ENCODE data around the gene ESPN. TPM values are rescaled to one million over a fixed set of nuclear protein-coding genes. Genes with fewer than 3 reads are reported as not detected.
A peak's percentile ranks its signal among the peaks of the same experiment; 100 is the strongest.
"Not testable (repeated sequence)": the region's sequence is repeated elsewhere in the genome, so short reads cannot be mapped to it uniquely, and the experiment has no call there.

Gene ESPN
- total RNA-seq, 2 donors from 2014 or later, result 74.3 to 98.0 TPM

DNA sequence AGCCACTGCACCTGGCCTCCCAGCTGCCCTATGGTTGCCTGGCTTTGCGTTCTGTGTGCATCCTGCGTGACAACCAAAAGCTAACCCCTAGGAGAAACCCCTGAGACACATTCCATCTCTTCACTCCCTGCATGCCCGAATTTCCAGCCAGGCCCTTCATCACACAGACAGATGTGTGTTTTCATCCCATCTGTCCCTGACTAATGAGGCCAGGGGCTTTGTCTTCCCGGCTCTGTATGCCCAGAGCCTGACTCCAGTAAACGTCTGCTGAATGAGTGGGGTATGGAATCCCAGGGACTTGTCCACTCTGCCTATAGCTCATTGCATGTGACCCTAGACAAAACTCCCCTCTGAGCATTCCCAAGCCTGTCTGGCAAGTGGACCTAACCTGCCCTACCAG lies 9.6 kb downstream of the ESPN start:
- Histone ChIP-seq H3K4me3 (no peak overlapping the region), H3K36me3 (no peaks in the 10 kb centered on the region), H3K27me3 (no peaks in the 10 kb centered on the region), H3K9ac (ENCODE audit: low read depth in 2 of 2, low read length in 2 of 2) (no peak overlapping the region), H3K27ac (no peak overlapping the region), H3K4me1 (no peaks in the 10 kb centered on the region), H3K9me3 (no peaks in the 10 kb centered on the region)
- no peak for DNase-seq
- TF ChIP-seq, protein P1, sequence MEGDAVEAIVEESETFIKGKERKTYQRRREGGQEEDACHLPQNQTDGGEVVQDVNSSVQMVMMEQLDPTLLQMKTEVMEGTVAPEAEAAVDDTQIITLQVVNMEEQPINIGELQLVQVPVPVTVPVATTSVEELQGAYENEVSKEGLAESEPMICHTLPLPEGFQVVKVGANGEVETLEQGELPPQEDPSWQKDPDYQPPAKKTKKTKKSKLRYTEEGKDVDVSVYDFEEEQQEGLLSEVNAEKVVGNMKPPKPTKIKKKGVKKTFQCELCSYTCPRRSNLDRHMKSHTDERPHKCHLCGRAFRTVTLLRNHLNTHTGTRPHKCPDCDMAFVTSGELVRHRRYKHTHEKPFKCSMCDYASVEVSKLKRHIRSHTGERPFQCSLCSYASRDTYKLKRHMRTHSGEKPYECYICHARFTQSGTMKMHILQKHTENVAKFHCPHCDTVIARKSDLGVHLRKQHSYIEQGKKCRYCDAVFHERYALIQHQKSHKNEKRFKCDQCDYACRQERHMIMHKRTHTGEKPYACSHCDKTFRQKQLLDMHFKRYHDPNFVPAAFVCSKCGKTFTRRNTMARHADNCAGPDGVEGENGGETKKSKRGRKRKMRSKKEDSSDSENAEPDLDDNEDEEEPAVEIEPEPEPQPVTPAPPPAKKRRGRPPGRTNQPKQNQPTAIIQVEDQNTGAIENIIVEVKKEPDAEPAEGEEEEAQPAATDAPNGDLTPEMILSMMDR (IDR thresholded peaks at IDR 0.05), result no peak
- intact Hi-C loops (cut with DNase I), result no loop called here

DNA sequence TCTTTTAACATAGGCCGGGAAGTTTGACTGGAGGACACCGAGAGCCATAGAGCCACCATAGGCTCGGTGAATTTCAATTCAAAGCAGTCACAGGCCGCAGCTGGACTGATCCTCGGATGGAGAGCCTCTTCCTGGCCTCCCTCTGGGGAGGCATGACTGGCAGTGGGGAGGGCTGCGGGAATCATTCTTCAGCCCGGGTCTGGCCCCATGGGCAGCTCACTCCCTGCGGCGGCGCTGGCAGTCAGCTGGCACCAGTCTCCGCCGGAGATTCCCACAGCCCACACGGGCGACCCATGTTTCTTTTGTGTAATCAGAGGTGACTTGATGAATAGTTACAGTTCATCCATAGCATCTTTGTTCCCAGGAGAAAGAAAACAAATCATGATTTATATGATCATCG lies 10.6 kb downstream of the ESPN start:
- no peaks in the 10 kb centered on the region for H3K27me3 ChIP-seq
- no peak for DNase-seq
- no peaks in the 10 kb centered on the region for H3K36me3 ChIP-seq
- H3K9me3 ChIP-seq, result no peaks in the 10 kb centered on the region
- no peak overlapping the region for H3K27ac ChIP-seq
- TF ChIP-seq, protein P1 (IDR thresholded peaks at IDR 0.05), result no peak
- no peak overlapping the region for H3K9ac ChIP-seq (ENCODE audit: low read depth in 2 of 2, low read length in 2 of 2)
- H3K4me1 ChIP-seq, result no peaks in the 10 kb centered on the region
- H3K4me3 ChIP-seq, result no peak overlapping the region
- intact Hi-C loops (cut with DNase I), result no loop called here

DNA sequence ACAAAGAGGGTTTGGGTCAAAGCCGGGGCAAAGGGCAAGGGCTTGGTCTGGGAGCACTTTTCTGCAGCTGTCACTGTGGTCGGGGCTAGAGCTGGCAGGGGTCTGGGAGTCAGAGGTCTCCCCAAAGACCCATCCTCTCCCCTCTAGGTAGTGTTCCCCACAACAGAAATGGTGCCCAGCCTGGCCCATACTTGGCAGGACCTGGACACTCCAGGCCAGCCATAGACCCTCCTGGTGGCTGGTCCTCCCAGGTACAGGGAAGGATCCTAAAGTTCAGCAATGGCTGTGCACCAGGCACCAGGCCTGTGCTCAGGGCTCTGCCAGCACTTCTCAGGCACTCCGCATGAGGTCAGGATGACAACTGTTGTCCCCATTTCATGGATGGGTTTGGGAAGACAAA lies 11.0 kb downstream of the ESPN start:
- intact Hi-C loops (cut with DNase I), result no loop called here
- H3K4me1 ChIP-seq, result no peaks in the 10 kb centered on the region
- H3K36me3 ChIP-seq, result no peaks in the 10 kb centered on the region
- TF ChIP-seq, protein P1 (IDR thresholded peaks at IDR 0.05), result no peak
- H3K9me3 ChIP-seq, result no peaks in the 10 kb centered on the region
- no peaks in the 10 kb centered on the region for H3K27me3 ChIP-seq
- no peak overlapping the region for H3K4me3 ChIP-seq
- DNase-seq, result no peak
- no peak overlapping the region for H3K9ac ChIP-seq (ENCODE audit: low read depth in 2 of 2, low read length in 2 of 2)
- H3K27ac ChIP-seq, result no peak overlapping the region

DNA sequence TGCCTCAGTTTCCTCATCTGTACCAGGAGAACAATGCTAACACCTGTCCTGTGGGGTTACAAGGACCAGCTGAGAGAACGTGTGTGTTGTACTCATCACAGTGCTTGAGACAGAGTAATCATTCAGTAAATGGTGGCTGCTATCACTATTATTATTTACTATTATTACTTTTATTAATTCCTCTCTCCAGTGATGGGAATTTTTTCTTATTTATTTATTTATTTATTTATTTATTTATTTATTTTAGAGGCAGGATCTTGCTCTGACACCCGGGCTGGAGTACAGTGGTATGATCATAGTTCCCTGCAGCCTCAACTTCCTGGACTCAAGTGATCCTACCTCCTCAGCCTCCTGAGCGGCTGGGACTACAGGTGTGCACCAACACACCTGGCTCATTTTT lies 11.7 kb downstream of the ESPN start:
- H3K27me3 ChIP-seq; H3K27ac ChIP-seq; H3K9me3 ChIP-seq; H3K36me3 ChIP-seq; H3K9ac ChIP-seq (ENCODE audit: low read depth in 2 of 2, low read length in 2 of 2); DNase-seq; H3K4me1 ChIP-seq; H3K4me3 ChIP-seq; intact Hi-C loops (cut with DNase I): not testable (repeated sequence)

DNA sequence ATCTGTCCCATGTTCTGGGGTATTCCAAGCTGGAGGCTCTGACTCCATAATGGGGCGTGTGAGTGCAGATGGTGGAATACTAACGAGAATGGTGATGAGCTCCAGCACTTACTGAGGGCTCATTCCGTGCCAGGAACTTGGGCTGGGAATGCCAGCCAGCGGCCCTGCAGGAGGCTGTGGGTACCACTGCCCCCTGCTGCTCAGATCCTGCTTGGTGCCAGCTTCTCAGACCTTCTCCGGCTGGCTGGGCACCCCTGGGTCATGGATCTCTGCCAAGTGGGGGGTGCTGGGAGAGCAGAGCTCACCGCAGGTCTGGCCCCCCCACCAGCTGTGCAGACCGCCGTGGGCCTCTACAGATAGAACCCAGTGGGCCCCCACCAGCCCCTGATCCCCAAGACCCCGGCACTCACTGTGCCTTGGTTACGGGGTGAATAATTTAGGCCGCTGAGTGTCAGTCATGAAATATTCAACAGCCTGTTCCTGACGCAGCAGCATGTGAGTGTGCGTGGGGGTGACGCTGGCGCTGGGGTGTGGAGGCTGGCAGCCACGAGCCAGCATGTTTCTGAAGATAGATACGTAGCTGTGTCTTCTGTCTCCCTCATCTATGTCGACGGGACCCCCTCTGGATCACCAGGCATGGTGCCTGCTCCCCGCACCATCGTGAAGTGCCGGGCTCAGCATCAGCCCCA lies 12.6 kb downstream of the ESPN start:
- H3K4me1 ChIP-seq; H3K36me3 ChIP-seq; H3K27ac ChIP-seq; H3K4me3 ChIP-seq; H3K9me3 ChIP-seq; intact Hi-C loops (cut with DNase I); H3K27me3 ChIP-seq; H3K9ac ChIP-seq (ENCODE audit: low read depth in 2 of 2, low read length in 2 of 2); DNase-seq: not testable (repeated sequence)

DNA sequence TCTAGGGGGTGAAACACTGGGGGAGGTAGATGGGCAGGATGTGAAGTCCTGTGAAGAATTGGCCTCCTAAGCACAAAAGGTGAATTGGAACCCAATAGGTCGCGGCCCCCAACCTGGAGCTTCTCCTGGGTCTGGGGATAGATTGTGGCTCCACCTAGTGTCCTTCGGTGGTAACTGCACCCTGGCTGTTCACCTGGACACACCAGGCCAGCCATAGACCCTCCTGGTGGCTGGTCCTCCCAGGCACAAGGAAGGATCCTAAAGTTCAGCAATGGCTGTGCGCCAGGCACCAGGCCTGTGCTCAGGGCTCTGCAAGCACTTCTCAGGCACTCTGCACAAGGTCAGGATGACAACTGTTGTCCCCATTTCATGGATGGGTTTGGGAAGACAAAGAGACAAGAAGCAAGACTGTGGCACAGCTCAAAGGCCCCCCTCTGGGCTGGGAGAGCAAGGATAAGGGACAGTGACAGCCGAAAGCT lies 13.5 kb downstream of the ESPN start:
- Histone ChIP-seq H3K4me1 (no peaks in the 10 kb centered on the region), H3K9me3 (no peaks in the 10 kb centered on the region), H3K36me3 (no peaks in the 10 kb centered on the region), H3K27ac (no peak overlapping the region), H3K9ac (ENCODE audit: low read depth in 2 of 2, low read length in 2 of 2) (no peak overlapping the region), H3K4me3 (no peak overlapping the region), H3K27me3 (no peaks in the 10 kb centered on the region)
- intact Hi-C loops (cut with DNase I), result no loop called here
- TF ChIP-seq, protein P1 (IDR thresholded peaks at IDR 0.05), result peak; percentile 97
- DNase-seq, result peak; percentile 71

Measured in colonic mucosa (tissue), 4 donors.